Left lobe of liver (tissue), 2 donors: ENCODE measurements around the gene NTNG2. TPM values are rescaled to one million over a fixed set of nuclear protein-coding genes. Genes with fewer than 3 reads are reported as not detected.
"Not testable (repeated sequence)": the region's sequence is repeated elsewhere in the genome, so short reads cannot be mapped to it uniquely, and the experiment has no call there.

Experiments used
- ATAC-seq: fragments of 200-7000 bp; cut with Tn5 transposase; one replicate; pipeline ENCODE4 v1.9.1; 2020; ENCODE audit warnings: mild to moderate bottlenecking, moderate library complexity
- DNase-seq: peaks from one replicate; pipeline ENCODE4 v3.0.0-alpha.2; 2020; ENCODE audit warnings: low spot score
- total RNA-seq: library from RNA; stranded (reverse); gene quantifications from one replicate; pipeline ENCODE4 v1.2.1, GENCODE V29; 2021
- donor health status: DM: no; HTN: no; CAD: no; lungs with moderate emphysema.
- donor health status: DM: no; HTN: yes; CAD: no.

The NTNG2 gene, protein sequence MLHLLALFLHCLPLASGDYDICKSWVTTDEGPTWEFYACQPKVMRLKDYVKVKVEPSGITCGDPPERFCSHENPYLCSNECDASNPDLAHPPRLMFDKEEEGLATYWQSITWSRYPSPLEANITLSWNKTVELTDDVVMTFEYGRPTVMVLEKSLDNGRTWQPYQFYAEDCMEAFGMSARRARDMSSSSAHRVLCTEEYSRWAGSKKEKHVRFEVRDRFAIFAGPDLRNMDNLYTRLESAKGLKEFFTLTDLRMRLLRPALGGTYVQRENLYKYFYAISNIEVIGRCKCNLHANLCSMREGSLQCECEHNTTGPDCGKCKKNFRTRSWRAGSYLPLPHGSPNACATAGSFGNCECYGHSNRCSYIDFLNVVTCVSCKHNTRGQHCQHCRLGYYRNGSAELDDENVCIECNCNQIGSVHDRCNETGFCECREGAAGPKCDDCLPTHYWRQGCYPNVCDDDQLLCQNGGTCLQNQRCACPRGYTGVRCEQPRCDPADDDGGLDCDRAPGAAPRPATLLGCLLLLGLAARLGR
- total RNA-seq = 0.38 TPM

DNA sequence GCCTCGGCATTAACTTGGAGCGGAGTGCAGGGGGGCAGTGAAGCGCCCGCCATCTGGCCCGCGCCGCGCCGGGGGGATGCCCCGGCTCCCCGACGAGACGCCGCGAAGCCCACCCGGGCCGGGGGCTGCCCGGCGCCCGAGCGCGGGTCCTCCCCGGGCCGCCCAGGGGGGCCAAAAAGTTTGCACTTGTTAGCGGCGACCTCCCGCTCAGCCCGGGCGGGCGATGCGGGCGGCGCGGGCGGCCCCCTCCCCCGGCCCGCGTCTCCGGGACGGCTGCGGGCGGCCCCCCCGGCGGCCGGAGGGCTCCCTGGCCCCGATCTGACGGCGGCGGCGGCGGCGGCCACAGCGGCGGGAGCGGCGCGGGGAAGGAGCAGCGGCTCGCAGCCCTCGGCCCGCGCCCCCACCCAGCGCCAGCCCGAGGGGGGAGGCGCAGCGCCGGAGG lies at the start of gene NTNG2:
Gene NTNG2 (plus strand): TSS at position 316 of the 442 bp plus-strand sequence. CDS start 4,774 bp downstream, outside the sequence.
- DNase-seq (no peak), ATAC-seq (no peak)

DNA sequence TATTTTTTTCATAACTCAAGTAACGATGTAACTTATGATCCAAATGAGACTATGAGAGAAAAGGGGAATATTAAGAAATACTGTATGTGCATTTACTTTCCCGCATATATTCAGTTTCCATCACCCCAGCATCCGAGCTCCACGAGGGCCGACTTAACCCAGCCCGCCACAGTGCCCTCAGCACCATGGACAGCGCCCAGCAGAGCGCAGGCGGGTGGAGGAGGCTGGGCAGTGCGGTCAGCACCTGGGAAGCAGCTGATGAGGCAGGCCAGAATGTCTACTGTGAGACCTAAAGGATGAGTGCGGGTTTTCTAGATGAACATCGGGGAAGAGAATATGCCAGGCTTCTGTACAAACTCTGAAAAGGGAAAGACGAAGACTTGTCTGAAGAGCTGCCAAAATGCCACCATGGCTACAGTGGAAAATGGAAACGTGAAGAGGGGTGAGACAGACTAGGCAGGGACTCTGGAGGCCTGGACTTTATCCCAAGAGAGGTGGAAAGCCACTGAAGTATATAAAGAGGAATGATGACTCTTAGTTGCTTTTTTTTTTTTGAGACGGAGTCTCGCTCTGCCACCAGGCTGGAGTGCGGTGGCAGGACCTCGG lies 47.7 kb upstream of the NTNG2 start:
- ATAC-seq (peak; percentile 95), DNase-seq (peak; percentile 54)

DNA sequence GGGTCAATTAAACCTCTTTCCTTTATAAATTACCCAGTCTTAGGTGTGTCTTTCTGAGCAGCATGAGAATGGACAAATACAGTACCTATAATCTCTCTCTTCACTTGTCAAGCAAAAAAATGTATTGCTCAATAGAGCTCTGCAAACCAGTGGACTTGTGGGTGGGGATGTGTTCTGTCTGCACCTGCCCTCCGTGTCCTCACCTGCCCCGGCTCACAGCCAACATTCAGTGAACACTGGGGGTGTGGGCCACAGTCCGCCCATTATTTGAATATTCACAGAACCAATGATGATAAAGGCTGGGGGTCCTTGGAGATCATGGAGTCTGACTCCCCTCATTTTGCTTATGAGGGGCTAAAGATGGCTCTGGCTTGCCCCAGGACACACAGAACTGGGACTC lies 45.3 kb upstream of the NTNG2 start:
- no peak for ATAC-seq
- DNase-seq = no peak

DNA sequence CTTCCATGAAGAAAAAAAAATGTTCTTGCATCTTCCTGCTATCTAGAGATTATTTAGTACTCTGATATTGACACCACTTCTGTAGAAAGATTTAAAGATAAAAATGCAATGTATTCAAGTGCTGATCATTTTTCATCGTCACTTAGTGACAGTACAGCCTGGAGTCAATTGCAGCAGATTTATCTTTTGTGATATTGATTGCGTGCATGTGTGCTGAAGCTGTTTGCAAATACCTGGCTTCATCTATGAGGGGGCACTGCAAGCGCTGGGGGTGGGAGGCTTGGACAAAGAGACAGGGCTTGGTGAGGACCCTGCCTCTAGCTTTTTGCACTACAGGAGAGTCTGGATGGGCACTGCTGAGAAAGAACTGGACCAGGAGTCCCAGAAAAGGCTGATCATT lies 44.2 kb upstream of the NTNG2 start:
- ATAC-seq = no peak
- no peak for DNase-seq

DNA sequence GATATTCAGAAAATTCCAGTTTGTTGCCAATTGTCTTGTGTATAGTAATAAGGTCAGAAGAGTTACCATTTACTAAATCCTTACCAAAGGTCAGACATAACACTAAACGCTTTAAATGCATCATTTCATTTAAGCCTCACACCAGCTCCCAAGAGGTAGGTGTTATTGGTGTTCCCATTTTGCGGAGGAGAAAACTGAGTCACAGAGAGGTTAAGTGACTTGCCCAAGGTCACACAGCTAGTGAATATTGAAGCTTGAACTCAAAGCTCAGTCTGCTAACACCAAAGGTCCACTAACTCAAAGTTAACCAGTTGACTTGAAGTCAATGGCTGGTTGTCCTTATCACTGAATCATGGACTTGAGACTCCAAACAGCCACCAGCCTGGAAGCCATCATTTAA lies 40.8 kb upstream of the NTNG2 start:
- ATAC-seq = no peak
- no peak for DNase-seq

DNA sequence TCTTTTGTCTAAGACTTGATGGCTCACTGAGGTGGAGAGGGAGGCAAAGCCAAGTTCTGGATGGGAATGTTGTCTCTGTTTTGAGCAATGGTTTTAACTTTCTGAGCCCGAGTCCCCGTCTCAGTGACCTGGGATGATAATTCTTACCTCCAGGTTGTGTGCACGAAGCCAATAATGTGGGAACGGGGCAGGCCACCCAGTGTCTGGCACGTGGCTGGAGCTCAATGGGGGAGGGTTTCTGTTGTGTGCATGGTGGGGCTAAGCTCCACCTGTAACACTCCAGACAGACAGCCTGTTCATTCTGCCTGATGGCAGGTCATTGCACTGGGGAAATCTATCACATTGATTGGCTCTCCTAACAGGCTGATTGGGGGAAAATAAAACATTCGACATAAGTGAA lies 37.1 kb upstream of the NTNG2 start:
- DNase-seq = no peak
- ATAC-seq = no peak

DNA sequence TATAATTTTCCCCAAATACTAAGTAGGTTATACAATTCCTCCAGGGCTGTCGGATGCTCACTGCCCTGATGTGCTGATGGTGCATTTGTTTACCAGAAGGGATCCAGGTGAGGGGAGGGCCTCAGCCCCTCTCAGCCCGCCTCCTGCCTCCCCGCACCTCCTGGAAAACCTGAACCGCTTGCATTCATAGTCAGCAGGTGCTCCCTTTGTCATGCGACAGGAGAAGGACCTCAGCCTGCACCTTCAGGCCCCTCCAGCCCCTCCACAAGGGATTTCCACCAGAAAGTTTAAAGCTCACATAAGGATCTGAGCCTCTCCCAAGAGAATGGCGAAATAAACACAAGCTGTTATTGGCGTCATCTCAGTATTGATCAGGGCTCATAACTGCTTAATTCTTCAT lies 36.5 kb upstream of the NTNG2 start:
- ATAC-seq = no peak
- no peak for DNase-seq

DNA sequence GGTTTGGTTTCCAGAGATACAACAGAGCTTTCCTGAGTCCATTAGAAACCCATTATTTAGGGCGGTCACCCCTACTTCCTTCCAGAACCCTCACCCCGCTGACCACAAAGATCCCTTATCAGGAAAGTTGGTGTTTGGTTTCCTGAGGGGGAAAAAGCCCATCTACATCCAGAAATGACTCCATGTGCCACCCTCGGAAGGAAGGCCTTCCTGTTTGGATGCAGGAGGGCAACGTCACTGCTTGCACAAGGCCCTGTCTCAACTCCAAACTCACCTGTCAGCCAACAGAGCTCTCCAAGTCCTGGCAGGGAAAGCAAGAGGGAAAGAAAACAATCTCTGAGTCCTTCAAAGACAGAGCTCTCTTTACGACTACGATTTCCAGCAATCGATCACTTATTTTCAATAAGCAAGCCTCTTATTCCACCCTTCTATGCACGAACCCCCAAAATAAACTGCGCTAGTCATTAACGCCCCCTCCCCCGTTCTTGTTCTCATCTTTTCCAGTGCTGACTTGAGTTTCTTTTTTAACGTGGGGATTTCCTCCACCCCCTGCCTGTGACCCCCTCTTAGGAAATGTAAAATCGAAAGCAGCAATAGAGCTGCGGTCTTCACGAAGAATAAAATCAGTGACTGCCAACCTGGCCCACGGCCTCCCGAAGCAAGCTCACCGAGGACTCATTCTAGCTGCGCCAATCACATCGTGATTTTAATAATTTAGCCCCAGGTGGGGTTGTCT lies 35.7 kb upstream of the NTNG2 start:
- ATAC-seq (no peak), DNase-seq (no peak)

DNA sequence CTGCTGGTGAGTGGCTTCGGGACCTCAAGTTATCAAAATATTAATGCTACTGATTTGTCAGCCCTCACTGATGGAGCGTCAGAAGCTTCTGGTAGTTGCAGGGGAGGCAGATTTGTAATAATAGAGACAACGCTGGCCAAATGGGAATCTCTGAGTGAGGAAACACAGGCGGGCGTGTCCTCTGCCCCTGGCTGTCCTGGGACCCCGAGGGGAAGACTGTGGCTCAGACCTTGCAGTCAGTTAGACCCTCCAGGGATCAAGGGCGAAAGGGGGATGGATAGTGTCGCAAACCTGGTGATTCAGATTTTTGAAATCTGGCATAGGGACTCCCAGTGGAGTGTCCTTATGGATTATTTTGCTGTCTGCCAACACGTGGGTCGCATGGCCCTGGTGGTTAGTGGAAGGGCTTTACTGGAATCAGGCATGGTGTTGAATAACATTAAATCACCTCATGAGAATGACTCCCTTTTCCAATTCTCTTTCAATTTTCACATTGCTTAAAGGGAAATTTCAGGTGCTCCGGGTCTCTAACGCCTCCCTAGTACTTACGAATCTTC lies 35.1 kb upstream of the NTNG2 start:
- no peak for ATAC-seq
- no peak for DNase-seq

DNA sequence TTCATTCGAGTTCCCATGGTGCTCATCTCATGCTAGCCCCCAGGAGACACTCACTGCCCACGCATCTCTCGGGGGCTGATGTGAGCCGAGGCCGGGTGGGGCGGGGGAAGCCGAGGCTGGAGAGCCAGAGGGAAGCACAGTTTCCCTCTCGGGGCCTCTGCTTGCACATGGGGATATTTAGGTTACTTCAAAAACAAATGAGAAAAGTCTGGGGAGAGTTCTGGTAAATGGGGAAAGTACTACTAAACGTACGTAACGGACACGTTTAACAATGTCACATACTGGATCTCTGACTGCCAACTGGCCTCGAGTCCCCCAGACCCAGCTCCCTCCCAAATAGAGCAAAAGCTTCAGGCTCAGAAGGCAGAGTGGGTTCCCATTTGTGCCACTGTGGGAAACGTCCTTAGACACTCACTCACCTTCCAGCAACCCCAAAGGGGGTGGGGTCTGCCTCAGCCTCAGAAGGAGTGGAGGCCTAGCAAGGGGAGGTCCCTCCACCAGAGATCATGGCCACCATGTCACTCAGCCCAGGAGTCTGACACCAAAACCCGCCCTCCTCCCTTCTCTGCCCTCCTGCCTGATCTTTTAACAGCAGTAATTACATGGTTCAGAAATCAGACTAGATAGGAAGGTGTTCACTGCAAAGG lies 33.8 kb upstream of the NTNG2 start:
- ATAC-seq (no peak), DNase-seq (no peak)

DNA sequence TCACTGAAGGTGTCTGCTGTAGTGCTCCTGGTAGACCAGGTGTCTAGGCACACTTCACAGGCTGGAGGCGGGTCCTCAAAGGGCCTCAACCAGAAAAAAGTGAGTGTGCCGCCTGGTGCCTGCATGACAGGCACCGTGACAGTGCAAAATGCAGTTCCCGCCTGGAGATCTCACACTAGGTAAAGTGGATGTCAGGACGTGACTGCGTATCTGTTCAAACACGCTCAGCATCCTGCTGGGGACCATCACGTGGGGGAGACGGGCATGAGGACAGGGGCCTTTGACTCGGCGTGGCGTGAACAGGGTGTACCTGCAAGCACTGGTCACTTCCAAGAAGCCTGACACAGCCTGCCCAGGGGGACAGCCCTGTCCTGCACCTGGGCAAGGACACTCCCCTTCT lies 32.3 kb upstream of the NTNG2 start:
- no peak for DNase-seq
- ATAC-seq = no peak

DNA sequence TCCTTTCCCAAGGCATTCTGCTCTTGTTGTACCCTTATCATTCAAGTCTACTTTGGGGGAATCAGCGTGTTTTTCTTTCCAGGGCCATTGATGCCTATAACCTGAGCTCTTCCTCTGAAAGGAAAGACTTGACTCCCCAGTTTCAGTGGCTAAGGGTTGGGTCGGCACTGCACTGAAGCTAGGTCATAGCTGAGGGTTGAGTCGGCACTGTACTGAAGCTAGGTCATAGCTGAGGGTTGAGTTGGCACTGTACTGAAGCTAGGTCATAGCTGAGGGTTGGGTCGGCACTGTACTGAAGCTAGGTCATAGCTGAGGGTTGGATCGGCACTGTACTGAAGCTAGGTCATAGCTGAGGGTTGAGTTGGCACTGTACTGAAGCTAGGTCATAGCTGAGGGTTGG lies 27.8 kb upstream of the NTNG2 start:
- ATAC-seq = not testable (repeated sequence)

DNA sequence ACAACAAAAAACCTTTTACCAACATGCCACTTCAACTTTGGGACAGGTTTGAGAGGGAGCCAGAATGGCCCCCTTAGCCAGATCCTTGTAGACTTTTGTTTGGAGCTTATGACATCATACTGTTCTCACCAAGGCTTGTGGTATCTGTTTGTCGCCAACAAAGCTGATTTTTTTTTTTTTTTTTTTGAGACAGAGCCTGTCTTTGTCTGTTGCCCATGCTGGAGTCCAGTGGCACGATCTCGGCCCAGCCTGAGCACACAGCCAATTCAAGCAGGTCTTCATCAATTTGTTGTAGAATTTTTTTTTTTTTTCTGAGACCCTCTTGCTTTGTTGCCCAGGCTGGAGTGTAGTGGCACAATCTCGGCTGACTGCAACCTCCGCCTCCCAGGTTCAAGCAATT lies 26.4 kb upstream of the NTNG2 start:
- ATAC-seq = no peak
- DNase-seq = no peak

More for the DNA sequence above, 27.8 kb upstream of the NTNG2 start:
- DNase-seq = not testable (repeated sequence)

DNA sequence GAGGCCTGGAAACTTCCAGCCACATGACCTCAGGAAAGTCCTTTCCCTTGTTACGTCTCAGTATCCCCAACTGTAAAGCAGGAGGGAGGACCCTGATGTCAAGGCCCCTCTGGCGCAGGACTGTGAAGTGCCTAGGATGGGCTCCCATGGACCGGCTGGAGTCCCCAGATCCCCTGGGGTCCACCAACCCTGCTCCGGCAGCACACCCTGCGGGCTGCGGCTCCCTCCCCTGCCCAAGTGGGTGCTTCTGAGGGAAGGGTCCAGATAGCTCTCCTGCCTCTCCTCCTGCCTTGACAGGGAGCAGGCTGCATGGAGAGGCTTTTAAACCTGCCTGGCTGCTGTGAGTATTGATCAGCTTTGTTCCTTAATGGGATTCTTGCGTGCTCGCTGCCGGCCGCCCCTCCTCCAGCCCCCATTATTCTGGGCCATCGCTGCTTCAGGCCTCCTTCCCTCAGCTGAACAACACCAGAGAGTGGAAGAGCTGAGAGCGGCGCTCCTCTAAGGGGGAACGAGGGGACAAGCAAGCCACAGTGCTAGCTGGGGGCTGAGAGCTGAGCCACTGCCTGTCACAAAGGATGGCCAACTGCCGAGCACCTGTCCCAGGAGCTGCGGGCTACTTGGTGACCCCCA lies 25.6 kb upstream of the NTNG2 start:
- ATAC-seq = no peak
- DNase-seq = no peak

DNA sequence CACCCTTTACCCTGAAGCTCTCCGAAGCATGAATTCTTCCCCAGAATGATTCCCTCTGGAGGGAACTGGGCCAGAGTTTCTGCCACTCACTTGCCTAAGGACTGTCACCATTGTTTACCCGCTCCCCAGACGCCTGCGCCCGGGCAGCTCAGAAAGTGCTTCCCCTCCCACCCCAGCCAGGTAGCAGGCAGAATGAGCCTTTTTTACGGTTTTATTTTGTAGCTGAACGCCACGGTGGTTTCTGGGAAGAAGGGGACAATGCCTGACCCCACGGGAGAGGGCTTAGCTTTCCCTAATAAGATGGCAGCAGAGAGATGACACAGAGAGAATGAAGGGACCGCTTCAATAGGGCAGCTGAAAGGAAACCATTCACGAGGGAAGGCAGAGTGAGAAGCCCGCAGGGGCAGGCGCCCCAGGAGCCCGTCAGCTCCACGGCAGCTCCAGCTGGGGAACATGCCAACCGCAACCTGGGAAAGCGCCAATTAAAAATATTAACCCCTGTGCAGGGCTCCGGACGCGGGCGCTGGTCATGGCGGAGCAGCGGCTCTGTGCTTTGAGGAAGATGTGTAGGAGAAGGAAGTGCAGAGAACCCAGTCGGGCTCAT lies 20.4 kb upstream of the NTNG2 start:
- DNase-seq = no peak
- peak; percentile 26 for ATAC-seq

DNA sequence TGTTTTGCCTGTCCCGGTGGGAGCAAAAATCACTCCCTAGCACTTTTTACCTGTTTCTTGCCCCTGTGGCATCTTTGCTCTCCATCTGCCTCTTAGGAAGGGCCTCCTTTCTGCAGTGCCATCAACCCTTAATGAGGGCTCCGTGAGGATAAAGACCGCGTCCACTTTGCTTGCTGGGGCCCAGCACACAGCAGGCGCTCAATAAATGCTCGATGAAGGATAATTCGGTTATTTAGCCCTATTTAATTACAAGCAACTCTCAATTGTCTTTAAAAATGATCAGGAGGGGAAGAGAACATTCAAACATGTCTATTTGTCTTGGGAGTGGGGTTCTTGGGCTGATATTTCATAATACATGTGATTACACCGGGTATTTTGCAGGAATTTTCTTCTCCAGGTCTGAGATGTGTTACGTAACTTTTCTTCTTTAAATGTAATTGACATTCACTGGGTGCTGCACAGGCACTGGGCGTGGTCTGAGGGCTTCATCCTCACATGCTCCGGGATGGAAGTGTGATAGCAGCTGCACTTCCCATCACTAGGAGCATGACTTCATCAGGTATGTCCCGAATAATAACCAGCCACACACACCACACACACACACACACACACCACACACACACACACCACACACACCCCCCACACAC lies 19.8 kb upstream of the NTNG2 start:
- DNase-seq (no peak), ATAC-seq (no peak)

DNA sequence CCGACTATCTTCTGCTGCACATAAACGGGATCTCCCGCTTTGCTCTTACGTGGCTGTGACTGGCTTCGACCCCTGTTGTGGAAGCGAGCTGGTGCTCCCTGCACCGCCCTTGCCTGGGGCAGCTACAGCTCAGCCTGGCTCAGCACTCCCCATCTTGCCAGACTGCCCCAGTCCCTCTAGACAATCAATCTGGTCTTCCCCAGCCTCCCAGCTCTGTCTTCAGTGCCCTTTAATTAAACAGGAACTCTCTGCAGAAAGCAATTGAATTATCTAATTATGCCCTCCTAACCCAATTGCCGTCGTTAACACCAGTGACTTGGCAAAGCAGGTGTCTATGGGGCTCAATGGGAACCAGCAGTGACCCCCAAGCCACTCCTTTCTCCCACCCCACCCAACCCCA lies 18.9 kb upstream of the NTNG2 start:
- ATAC-seq (no peak), DNase-seq (no peak)

DNA sequence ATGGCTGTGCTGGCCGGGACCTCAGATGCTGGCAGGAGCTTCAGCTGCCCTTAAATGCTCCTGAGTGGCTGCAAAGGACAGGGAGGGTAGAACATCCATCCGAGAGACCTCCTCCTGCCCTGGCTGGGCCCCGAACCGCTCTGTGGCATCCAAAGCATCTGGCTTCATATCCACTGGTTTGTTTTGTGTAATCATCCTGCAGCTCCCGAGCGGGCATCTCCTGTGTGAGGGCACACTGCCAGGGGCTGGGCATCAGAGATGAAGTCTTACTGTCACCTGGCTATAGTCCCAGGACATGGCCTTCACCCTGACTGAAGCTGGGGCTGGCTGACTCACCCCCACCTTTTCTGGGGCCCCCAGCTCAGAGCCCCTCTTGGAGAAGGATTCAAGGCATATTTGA lies 18.5 kb upstream of the NTNG2 start:
- ATAC-seq = peak; percentile 17
- DNase-seq = no peak

DNA sequence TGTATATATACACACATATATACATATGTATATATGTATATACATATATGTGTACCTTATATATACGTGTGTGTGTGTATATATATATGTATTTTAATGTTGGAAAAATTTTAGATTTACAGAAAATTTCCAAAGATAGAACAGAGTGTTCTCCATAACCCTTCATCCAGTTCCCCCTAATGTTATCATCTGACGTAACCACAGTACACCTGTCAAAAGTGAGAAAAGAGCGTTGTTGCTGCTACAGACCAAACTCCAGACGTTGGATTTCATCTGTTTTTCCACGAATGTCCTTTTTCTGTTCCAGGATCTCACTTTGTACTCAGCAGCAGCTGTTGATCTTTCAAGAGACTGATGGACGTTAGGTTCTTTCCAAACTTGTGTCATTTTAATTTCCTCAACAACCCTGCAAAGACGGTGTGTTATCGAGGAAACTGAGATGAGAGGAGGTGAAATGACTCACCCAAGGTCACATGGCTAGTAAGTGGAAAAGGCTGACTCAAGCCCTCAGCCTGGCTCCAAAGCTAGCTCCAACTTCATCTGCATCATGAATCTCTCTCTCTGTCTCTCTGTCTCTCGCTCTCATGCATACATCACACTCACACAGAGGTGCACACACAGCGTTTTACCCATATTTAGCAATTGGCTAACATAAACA lies 17.0 kb upstream of the NTNG2 start:
- no peak for ATAC-seq

More for the DNA sequence above, 17.0 kb upstream of the NTNG2 start:
- DNase-seq = no peak
